Lung (tissue), 12 donors: ENCODE results near the gene IL6. TPM values are rescaled to one million over a fixed set of nuclear protein-coding genes. Genes with fewer than 3 reads are reported as not detected.
A peak's percentile ranks its signal among the peaks of the same experiment; 100 is the strongest.

Experiments
- ATAC-seq: fragments of 200-7000 bp; cut with Tn5 transposase; one replicate; pipeline ENCODE4 v1.9.1; 2020; ENCODE audit warnings: moderate number of reproducible peaks; ENCODE audit not compliant: insufficient read depth, low FRiP score
- DNase-seq, 3 donors: peaks; one replicate each; pipeline ENCODE4 v3.0.0-alpha.2; 2013 to 2017
- H3K27ac ChIP-seq, 2 donors: one replicate each; pipeline ENCODE4 v1.5.1; 2013; ENCODE audit warnings: mild to moderate bottlenecking in 2 of 2, moderate library complexity in 2 of 2, control low read depth in 1 of 2, inconsistent platforms in 1 of 2, low read depth in 1 of 2, low read length in 1 of 2
- H3K27me3 ChIP-seq, 3 donors: one replicate each; pipeline ENCODE4 v1.5.1; 2013; ENCODE audit warnings: low read length in 2 of 3; ENCODE audit not compliant: control insufficient read depth in 3 of 3, insufficient read depth in 3 of 3
- H3K36me3 ChIP-seq, 4 donors: one replicate each; pipeline ENCODE4 v1.5.1; 2013; ENCODE audit warnings: low read length in 4 of 4, mild to moderate bottlenecking in 1 of 4, moderate library complexity in 1 of 4; ENCODE audit not compliant: control insufficient read depth in 4 of 4, insufficient read depth in 4 of 4
- H3K4me1 ChIP-seq, 5 donors: one replicate each; pipeline ENCODE4 v1.5.1; 2013; ENCODE audit warnings: low read length in 5 of 5, mild to moderate bottlenecking in 2 of 5, moderate library complexity in 1 of 5; ENCODE audit not compliant: control insufficient read depth in 5 of 5, insufficient read depth in 5 of 5
- H3K4me3 ChIP-seq: one replicate; pipeline ENCODE4 v1.5.1; 2013; ENCODE audit warnings: mild to moderate bottlenecking, control low read depth, moderate library complexity
- H3K9ac ChIP-seq, 2 donors: one replicate each; pipeline ENCODE4 v1.5.1; 2013; ENCODE audit warnings: low read length in 2 of 2, control low read depth in 1 of 2; ENCODE audit not compliant: insufficient read depth in 1 of 2
- H3K9me3 ChIP-seq, 4 donors: one replicate each; pipeline ENCODE4 v1.5.1; 2013; ENCODE audit warnings: low read length in 3 of 4, mild to moderate bottlenecking in 1 of 4, moderate library complexity in 1 of 4; ENCODE audit not compliant: control insufficient read depth in 4 of 4, insufficient read depth in 3 of 4
- CTCF ChIP-seq: IDR thresholded peaks from 2 replicates; pipeline ENCODE4 v1.5.1; 2012; ENCODE audit warnings: mild to moderate bottlenecking; ENCODE audit errors: control extremely low read depth, extremely low read depth
- WGBS, 2 donors: extraction: QIAGEN DNeasy Blood & Tissue Kit; methylation state at CpG; one replicate each; pipeline ENCODE4 v1.1.7; 2013; 5-methylcytosine and 5-hydroxymethylcytosine counted together
- polyA plus RNA-seq, 2 donors: library from polyadenylated mRNA; stranded (reverse); fragments of 200-250 nt; gene quantifications; one replicate each; pipeline ENCODE4 v1.2.1, GENCODE V29; 2013
- total RNA-seq, 2 donors: library from RNA; depleted of rRNA in 1 of 2; stranded (reverse); fragments of >200 nt in 1 of 2; gene quantifications; one replicate each; pipeline ENCODE4 v1.2.1, GENCODE V29; 2014 to 2021
- donor health status: control.
- donor health status: control.
- donor health status: Bipolar disorder and iron deficiency.
- donor health status: healthy.
- donor health status: DM: yes; HTN: yes; CAD: no.

Gene IL6
- total and polyA plus RNA-seq, 4 donors = 2.7 to 155 (median 12.4) TPM

- peak in 1 of 3 donors; percentile 41 for DNase-seq
- Histone ChIP-seq H3K4me3 (no peak overlapping the region), H3K27ac (no peak overlapping the region), H3K27me3 (no peaks in the 10 kb centered on the region), H3K36me3 (no peaks in the 10 kb centered on the region), H3K9me3 (no peaks in the 10 kb centered on the region), H3K9ac (no peak overlapping the region), H3K4me1 (peaks cover 0 to 28% (median 11%) of the 10 kb centered on the region in 5 donors)
- 0 to 38% methylated on average over 1 of the region's 1 CpG for WGBS, 2 donors
- ATAC-seq = no peak
- TF ChIP-seq CTCF = no peak
These were observed 8.0 kb upstream of the IL6 start for GRCh38 chr7:22718911-22719420.

- ATAC-seq (no peak), DNase-seq (peak in 2 of 3 donors; percentile 53 to 66)
- no peak for TF ChIP-seq CTCF
- 73 to 92% methylated on average over 3 of the region's 3 CpGs for WGBS, 2 donors
- Histone ChIP-seq H3K4me1 (peaks cover 3 to 43% (median 13%) of the 10 kb centered on the region in 5 donors), H3K4me3 (no peak overlapping the region), H3K36me3 (no peaks in the 10 kb centered on the region), H3K9ac (no peak overlapping the region), H3K27me3 (no peaks in the 10 kb centered on the region), H3K27ac (no peak overlapping the region), H3K9me3 (no peaks in the 10 kb centered on the region)
These were observed 5.9 kb upstream of the IL6 start for GRCh38 chr7:22720791-22721786.

- H3K9ac ChIP-seq = peak overlapping the region in 1 of 2 donors; percentile 63
- no peaks in the 10 kb centered on the region for H3K36me3 ChIP-seq
- WGBS, 2 donors = 73% methylated on average over 6 of the region's 6 CpGs
- H3K27me3 ChIP-seq = no peaks in the 10 kb centered on the region
- TF ChIP-seq CTCF = no peak
- ATAC-seq (no peak), DNase-seq (no peak)
- H3K9me3 ChIP-seq = no peaks in the 10 kb centered on the region
- H3K4me3 ChIP-seq = no peak overlapping the region
- H3K27ac ChIP-seq = peak overlapping the region in 1 of 2 donors; percentile 73
- H3K4me1 ChIP-seq = peaks cover 3 to 57% (median 23%) of the 10 kb centered on the region in 5 donors
These were observed 4.3 kb upstream of the IL6 start for GRCh38 chr7:22722536-22723180.
